Measurements from ENCODE around the gene CGRRF1. TPM values are rescaled to one million over a fixed set of nuclear protein-coding genes. Genes with fewer than 3 reads are reported as not detected.
A peak's percentile ranks its signal among the peaks of the same experiment; 100 is the strongest.

Gene CGRRF1
- total and polyA plus RNA-seq, 4 donors = 11.2 to 21.5 (median 16.7) TPM

DNA sequence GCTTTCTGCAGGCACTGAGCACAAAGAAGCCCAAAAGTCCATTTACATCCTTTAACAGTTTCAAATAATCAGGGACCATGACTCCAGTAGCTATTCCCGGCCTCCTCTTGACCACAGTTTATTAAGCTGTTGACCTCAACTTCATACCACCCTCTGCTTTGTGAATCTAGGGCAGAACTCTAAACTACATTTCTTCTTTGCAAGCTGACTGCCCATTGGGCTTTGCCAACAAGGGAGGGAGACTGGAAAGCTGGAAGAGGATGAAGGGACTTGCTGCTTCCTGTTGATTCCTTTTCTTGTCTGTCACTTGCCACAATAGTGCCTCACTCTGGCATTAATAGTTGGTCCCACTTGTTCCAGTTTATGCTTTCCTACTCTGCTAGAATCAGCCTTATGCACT lies 2.7 kb downstream of the CGRRF1 start:
- H3K27ac ChIP-seq (ENCODE audit: low read depth in 1 of 2, low read length in 1 of 2) = no peak overlapping the region
- no peaks in the 10 kb centered on the region for H3K27me3 ChIP-seq (ENCODE audit: control insufficient read depth in 3 of 3, insufficient read depth in 3 of 3, low read length in 2 of 3)
- H3K36me3 ChIP-seq (ENCODE audit: control insufficient read depth in 4 of 4, insufficient read depth in 4 of 4, low read length in 4 of 4) = peaks cover 0 to 7% (median 3%) of the 10 kb centered on the region in 4 donors
- H3K4me3 ChIP-seq = no peak overlapping the region
- peak in 1 of 3 donors; percentile 19 for DNase-seq
- peaks cover 0 to 25% (median 2%) of the 10 kb centered on the region in 5 donors for H3K4me1 ChIP-seq (ENCODE audit: control insufficient read depth in 5 of 5, insufficient read depth in 5 of 5, low read length in 5 of 5)
- WGBS, 2 donors = 55 to 76% methylated on average over 1 of the region's 1 CpG
- H3K9ac ChIP-seq (ENCODE audit: insufficient read depth in 1 of 2, low read length in 2 of 2) = no peak overlapping the region
- TF ChIP-seq CTCF (IDR thresholded peaks at IDR 0.05; ENCODE audit: control extremely low read depth, extremely low read depth) = no peak
- peaks cover 0 to 5% (median 0%) of the 10 kb centered on the region in 4 donors for H3K9me3 ChIP-seq (ENCODE audit: control insufficient read depth in 4 of 4, insufficient read depth in 3 of 4, low read length in 3 of 4)
- no peak for ATAC-seq (ENCODE audit: insufficient read depth, low FRiP score)

- Histone ChIP-seq H3K27me3 (ENCODE audit: control insufficient read depth in 3 of 3, insufficient read depth in 3 of 3, low read length in 2 of 3) (no peaks in the 10 kb centered on the region), H3K9me3 (ENCODE audit: control insufficient read depth in 4 of 4, insufficient read depth in 3 of 4, low read length in 3 of 4) (peaks cover 0 to 5% (median 0%) of the 10 kb centered on the region in 4 donors), H3K36me3 (ENCODE audit: control insufficient read depth in 4 of 4, insufficient read depth in 4 of 4, low read length in 4 of 4) (peaks cover 0 to 10% (median 3%) of the 10 kb centered on the region in 4 donors), H3K4me3 (no peak overlapping the region), H3K9ac (ENCODE audit: insufficient read depth in 1 of 2, low read length in 2 of 2) (no peak overlapping the region), H3K27ac (ENCODE audit: low read depth in 1 of 2, low read length in 1 of 2) (no peak overlapping the region), H3K4me1 (ENCODE audit: control insufficient read depth in 5 of 5, insufficient read depth in 5 of 5, low read length in 5 of 5) (peaks cover 0 to 23% (median 2%) of the 10 kb centered on the region in 5 donors)
- TF ChIP-seq CTCF (IDR thresholded peaks at IDR 0.05; ENCODE audit: control extremely low read depth, extremely low read depth) = no peak
- ATAC-seq (ENCODE audit: insufficient read depth, low FRiP score) (no peak), DNase-seq (no peak)
- WGBS, 2 donors = 93 to 95% methylated on average over 1 of the region's 1 CpG
Measured at GRCh38 chr14:54515670-54516069, 6.0 kb downstream of the CGRRF1 start.

- WGBS, 2 donors = 97 to 98% methylated on average over 1 of the region's 1 CpG
Measured at GRCh38 chr14:54516709-54517108, 7.0 kb downstream of the CGRRF1 start.

More at GRCh38 chr14:54516709-54517108, 7.0 kb downstream of the CGRRF1 start:
- H3K4me1 ChIP-seq (ENCODE audit: control insufficient read depth in 5 of 5, insufficient read depth in 5 of 5, low read length in 5 of 5) = peaks cover 0 to 14% (median 2%) of the 10 kb centered on the region in 5 donors
- H3K27ac ChIP-seq (ENCODE audit: low read depth in 1 of 2, low read length in 1 of 2) = no peak overlapping the region
- no peak overlapping the region for H3K4me3 ChIP-seq
- ATAC-seq (ENCODE audit: insufficient read depth, low FRiP score) (no peak), DNase-seq (no peak)
- TF ChIP-seq CTCF (IDR thresholded peaks at IDR 0.05; ENCODE audit: control extremely low read depth, extremely low read depth) = no peak
- no peaks in the 10 kb centered on the region for H3K27me3 ChIP-seq (ENCODE audit: control insufficient read depth in 3 of 3, insufficient read depth in 3 of 3, low read length in 2 of 3)
- H3K9me3 ChIP-seq (ENCODE audit: control insufficient read depth in 4 of 4, insufficient read depth in 3 of 4, low read length in 3 of 4) = peaks cover 0 to 5% (median 0%) of the 10 kb centered on the region in 4 donors
- no peak overlapping the region for H3K9ac ChIP-seq (ENCODE audit: insufficient read depth in 1 of 2, low read length in 2 of 2)
- H3K36me3 ChIP-seq (ENCODE audit: control insufficient read depth in 4 of 4, insufficient read depth in 4 of 4, low read length in 4 of 4) = peaks cover 0 to 10% (median 3%) of the 10 kb centered on the region in 4 donors

Data from lung (tissue), 12 donors.